C4-2B (cell line): ENCODE results near the gene PYROXD2.

Experiments used
- ZFX ChIP-seq: fragments of 450-650 bp; IDR thresholded peaks from 2 replicates; pipeline ENCODE4 v1.6.1; 2017
- TF ChIP-seq, protein P1 (sequence below): fragments of 450-650 bp; conservative IDR thresholded peaks from 2 replicates; pipeline ENCODE4 v1.5.1; 2017; ENCODE audit warnings: mild to moderate bottlenecking

DNA sequence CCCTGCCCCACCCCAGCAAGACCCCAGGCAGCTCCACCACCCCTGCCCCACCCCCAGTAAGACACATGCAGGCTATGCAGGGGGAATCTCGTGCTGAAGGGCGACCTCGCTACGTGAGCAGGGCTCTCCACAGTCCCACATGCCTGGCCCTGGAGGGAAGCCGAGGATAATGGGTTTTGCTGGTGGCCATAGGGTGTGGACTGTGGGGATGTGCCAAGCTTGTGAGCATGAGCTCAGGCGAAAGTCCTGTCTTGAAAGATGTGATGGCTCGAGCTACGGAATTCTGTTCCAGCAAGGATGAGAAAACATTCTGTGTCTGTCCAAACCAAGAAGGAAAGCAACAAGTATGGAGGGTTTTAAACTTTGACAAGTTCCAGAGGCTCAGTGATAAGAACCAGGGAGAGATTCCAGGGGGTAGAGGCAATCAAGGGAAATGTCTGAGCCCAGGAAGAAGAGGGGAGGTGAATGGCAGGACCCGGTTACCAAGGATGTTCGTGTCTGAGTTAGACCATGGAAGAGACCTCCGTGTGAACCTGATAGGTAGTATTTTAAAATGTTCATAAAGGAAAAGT, 63.1 kb downstream of the PYROXD2 start:
- TF ChIP-seq, protein P1, sequence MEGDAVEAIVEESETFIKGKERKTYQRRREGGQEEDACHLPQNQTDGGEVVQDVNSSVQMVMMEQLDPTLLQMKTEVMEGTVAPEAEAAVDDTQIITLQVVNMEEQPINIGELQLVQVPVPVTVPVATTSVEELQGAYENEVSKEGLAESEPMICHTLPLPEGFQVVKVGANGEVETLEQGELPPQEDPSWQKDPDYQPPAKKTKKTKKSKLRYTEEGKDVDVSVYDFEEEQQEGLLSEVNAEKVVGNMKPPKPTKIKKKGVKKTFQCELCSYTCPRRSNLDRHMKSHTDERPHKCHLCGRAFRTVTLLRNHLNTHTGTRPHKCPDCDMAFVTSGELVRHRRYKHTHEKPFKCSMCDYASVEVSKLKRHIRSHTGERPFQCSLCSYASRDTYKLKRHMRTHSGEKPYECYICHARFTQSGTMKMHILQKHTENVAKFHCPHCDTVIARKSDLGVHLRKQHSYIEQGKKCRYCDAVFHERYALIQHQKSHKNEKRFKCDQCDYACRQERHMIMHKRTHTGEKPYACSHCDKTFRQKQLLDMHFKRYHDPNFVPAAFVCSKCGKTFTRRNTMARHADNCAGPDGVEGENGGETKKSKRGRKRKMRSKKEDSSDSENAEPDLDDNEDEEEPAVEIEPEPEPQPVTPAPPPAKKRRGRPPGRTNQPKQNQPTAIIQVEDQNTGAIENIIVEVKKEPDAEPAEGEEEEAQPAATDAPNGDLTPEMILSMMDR: no peak
- TF ChIP-seq ZFX: no peak
